GM18907 (cell line): Measurements from ENCODE around the gene HES2.
"Not testable (repeated sequence)": the region's sequence is repeated elsewhere in the genome, so short reads cannot be mapped to it uniquely, and the experiment has no call there.

Source experiments
- ATAC-seq: cut with Tn5 transposase; IDR thresholded peaks from one replicate; pipeline ENCODE4 v1.9.1; 2021; ENCODE audit warnings: mild to moderate bottlenecking, moderate library complexity; ENCODE audit not compliant: unreplicated experiment

HES2 gene

GRCh38 chr1:6419397-6419803 lies 319 bp downstream of the HES2 start:
- ATAC-seq: no peak

GRCh38 chr1:6418668-6419396 lies 887 bp downstream of the HES2 start:
- ATAC-seq: no peak

- no peak for ATAC-seq
Measured at GRCh38 chr1:6417961-6418667, 1.6 kb downstream of the HES2 start.

GRCh38 chr1:6416906-6417305 lies 2.8 kb downstream of the HES2 start:
- ATAC-seq: no peak

- no peak for ATAC-seq
Measured at GRCh38 chr1:6416295-6416656, 3.4 kb downstream of the HES2 start.

- no peak for ATAC-seq
Measured at GRCh38 chr1:6414881-6415626, 4.7 kb downstream of the HES2 start.

GRCh38 chr1:6414443-6414844 lies 5.3 kb downstream of the HES2 start:
- ATAC-seq: no peak

- no peak for ATAC-seq
Measured at GRCh38 chr1:6412896-6413295, 6.8 kb downstream of the HES2 start.

GRCh38 chr1:6410248-6410893 lies 9.3 kb downstream of the HES2 start:
- ATAC-seq: no peak

GRCh38 chr1:6409733-6410132 lies 10.0 kb downstream of the HES2 start:
- no peak for ATAC-seq

- ATAC-seq: no peak
Measured at GRCh38 chr1:6409053-6409452, 10.7 kb downstream of the HES2 start.

GRCh38 chr1:6408023-6408422 lies 11.7 kb downstream of the HES2 start:
- ATAC-seq: no peak

GRCh38 chr1:6401673-6402072 lies 18.0 kb downstream of the HES2 start:
- no peak for ATAC-seq

- no peak for ATAC-seq
Measured at GRCh38 chr1:6399294-6399693, 20.4 kb downstream of the HES2 start.

GRCh38 chr1:6397844-6398441 lies 21.8 kb downstream of the HES2 start:
- ATAC-seq: no peak

- no peak for ATAC-seq
Measured at GRCh38 chr1:6396998-6397397, 22.7 kb downstream of the HES2 start.

- not testable (repeated sequence) for ATAC-seq
Measured at GRCh38 chr1:6395781-6396244, 23.9 kb downstream of the HES2 start.

- not testable (repeated sequence) for ATAC-seq
Measured at GRCh38 chr1:6395130-6395529, 24.6 kb downstream of the HES2 start.

- peak; percentile 80 for ATAC-seq
Measured at GRCh38 chr1:6393400-6394187, 26.1 kb downstream of the HES2 start, which contains the start of gene ACOT7. Gene ACOT7, minus strand, starts transcription at chr1:6393767. Its CDS starts 368 bp downstream, at chr1:6393399.
